GM23248 (cell line): ENCODE measurements around the gene SIAH3.

Experiments used
- EZH2 ChIP-seq: fragments of 200-600 bp; sonication (generic); IDR thresholded peaks from 2 replicates; pipeline ENCODE4 v1.6.1; 2018; ENCODE audit warnings: antibody characterized with exemption, mild to moderate bottlenecking; ENCODE audit not compliant: insufficient read depth, poor library complexity, severe bottlenecking
- EZH2phosphoT487 ChIP-seq: fragments of 200-600 bp; sonication (generic); IDR thresholded peaks from 2 replicates; pipeline ENCODE4 v1.6.1; 2018; ENCODE audit warnings: antibody characterized with exemption, moderate library complexity, mild to moderate bottlenecking, low read depth; ENCODE audit not compliant: insufficient read depth

DNA sequence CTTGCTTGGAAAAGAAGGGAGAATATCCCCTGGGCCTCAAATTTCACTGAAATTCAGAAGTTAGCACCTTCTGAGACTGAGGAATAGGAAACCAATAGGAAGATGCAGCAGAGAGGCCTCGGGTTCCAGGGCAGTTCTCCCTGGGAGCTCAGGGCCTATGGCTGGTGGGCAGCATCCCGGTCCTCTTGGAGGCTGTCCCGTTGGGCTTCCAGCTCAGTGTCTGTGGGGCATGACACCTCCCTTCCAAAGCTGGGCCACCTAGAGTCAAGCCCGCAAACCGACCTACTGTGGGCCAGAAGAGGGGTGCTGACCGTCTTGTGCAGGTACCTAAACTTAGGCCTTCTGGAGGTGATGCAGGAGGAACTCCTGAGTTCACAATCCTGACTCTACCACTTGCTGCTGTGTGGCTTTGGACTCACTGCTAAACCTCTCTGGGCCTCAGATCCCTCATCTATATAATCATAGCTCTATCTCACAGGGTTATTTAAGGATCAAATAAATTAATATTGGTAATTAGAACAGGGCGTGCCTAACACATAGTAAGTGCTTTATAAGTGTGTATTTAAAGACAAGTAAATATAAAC is 17.1 kb downstream of the SIAH3 start:
- TF ChIP-seq EZH2 = no peak
- TF ChIP-seq EZH2phosphoT487 = no peak
